Dendritic cell treated with granulocyte-macrophage colony-stimulating factor and Interleukin-4, amounts not matched to agents 40 ng/mL and 50 ng/mL, for 4 days (primary cell): ENCODE results near the gene TMEM231.
"Not testable (repeated sequence)": the region's sequence is repeated elsewhere in the genome, so short reads cannot be mapped to it uniquely, and the experiment has no call there.

Experiments used
- H3K27ac Mint-ChIP-seq: one replicate; pipeline ENCODE4 v1.8.0; 2022; ENCODE audit warnings: mild to moderate bottlenecking, mixed read lengths
- H3K27me3 Mint-ChIP-seq: one replicate; pipeline ENCODE4 v1.8.0; 2022; ENCODE audit warnings: mild to moderate bottlenecking, mixed read lengths
- H3K36me3 Mint-ChIP-seq: one replicate; pipeline ENCODE4 v1.8.0; 2022; ENCODE audit warnings: low read depth, mixed read lengths
- H3K4me1 Mint-ChIP-seq: one replicate; pipeline ENCODE4 v1.8.0; 2022; ENCODE audit warnings: low read depth, mixed read lengths
- H3K4me3 Mint-ChIP-seq: one replicate; pipeline ENCODE4 v1.8.0; 2022; ENCODE audit warnings: mild to moderate bottlenecking, moderate library complexity, mixed read lengths
- H3K9me3 Mint-ChIP-seq: one replicate; pipeline ENCODE4 v1.8.0; 2022; ENCODE audit warnings: mixed read lengths
- intact Hi-C: fragments of 100-400 bp; cut with micrococcal nuclease; formaldehyde crosslinking; loops from one replicate; pipeline ENCODE4 v1.15.0; 2022

The TMEM231 gene

GRCh38 chr16:75555707-75556430 is at the start of gene TMEM231:
Gene TMEM231, minus strand, starts transcription at chr16:75556252. Its CDS starts 43 bp downstream, at chr16:75556209.
- Mint-ChIP-seq H3K27me3 (peaks cover 32% of the 10 kb centered on the region), H3K9me3 (no peaks in the 10 kb centered on the region), H3K27ac (peak within 1 kb of the TSS; percentile 67), H3K4me3 (peak within 1 kb of the TSS; percentile 82), H3K4me1 (peaks cover 16% of the 10 kb centered on the region), H3K36me3 (no peaks in the 10 kb centered on the region)
- intact Hi-C loops: loop anchor here (1.0 to 10.0 kb wide), 2 partner anchors 10 to 121 kb away; partner anchors contain the start of genes CFDP1 and GABARAPL2

- intact Hi-C loops: no loop called here
- peaks cover 13% of the 10 kb centered on the region for H3K9me3 Mint-ChIP-seq
Measured at GRCh38 chr16:75603241-75603640, 47.2 kb upstream of the TMEM231 start.

GRCh38 chr16:75599452-75600277 is 43.6 kb upstream of the TMEM231 start:
- Mint-ChIP-seq H3K4me1 (peaks cover 1% of the 10 kb centered on the region), H3K4me3 (no peak overlapping the region)

More at GRCh38 chr16:75603241-75603640, 47.2 kb upstream of the TMEM231 start:
- Mint-ChIP-seq H3K36me3 (peaks cover 90% of the 10 kb centered on the region), H3K27me3 (no peaks in the 10 kb centered on the region), H3K27ac (no peak overlapping the region), H3K4me3 (no peak overlapping the region), H3K4me1 (no peaks in the 10 kb centered on the region)

GRCh38 chr16:75593825-75594820 is 38.1 kb upstream of the TMEM231 start:
- Mint-ChIP-seq H3K27me3 (no peaks in the 10 kb centered on the region), H3K4me3 (no peak overlapping the region), H3K9me3 (no peaks in the 10 kb centered on the region), H3K36me3 (peaks cover 61% of the 10 kb centered on the region), H3K27ac (no peak overlapping the region), H3K4me1 (peaks cover 5% of the 10 kb centered on the region)
- intact Hi-C loops: no loop called here

More at GRCh38 chr16:75599452-75600277, 43.6 kb upstream of the TMEM231 start:
- Mint-ChIP-seq H3K36me3 (peaks cover 86% of the 10 kb centered on the region), H3K9me3 (peaks cover 13% of the 10 kb centered on the region), H3K27me3 (no peaks in the 10 kb centered on the region), H3K27ac (no peak overlapping the region)
- intact Hi-C loops: no loop called here

GRCh38 chr16:75593308-75593707 is 37.3 kb upstream of the TMEM231 start:
- H3K9me3 Mint-ChIP-seq: no peaks in the 10 kb centered on the region
- H3K4me3 Mint-ChIP-seq: no peak overlapping the region
- H3K27ac Mint-ChIP-seq: no peak overlapping the region
- peaks cover 5% of the 10 kb centered on the region for H3K4me1 Mint-ChIP-seq
- intact Hi-C loops: no loop called here
- H3K27me3 Mint-ChIP-seq: no peaks in the 10 kb centered on the region
- H3K36me3 Mint-ChIP-seq: peaks cover 66% of the 10 kb centered on the region

GRCh38 chr16:75591927-75592326 is 35.9 kb upstream of the TMEM231 start:
- H3K27me3 Mint-ChIP-seq, H3K9me3 Mint-ChIP-seq, H3K4me1 Mint-ChIP-seq, H3K4me3 Mint-ChIP-seq, H3K27ac Mint-ChIP-seq, intact Hi-C loops: not testable (repeated sequence)
- H3K36me3 Mint-ChIP-seq: peaks cover 54% of the 10 kb centered on the region

GRCh38 chr16:75590920-75591843 is 35.1 kb upstream of the TMEM231 start:
- peaks cover 53% of the 10 kb centered on the region for H3K36me3 Mint-ChIP-seq
- no peaks in the 10 kb centered on the region for H3K27me3 Mint-ChIP-seq
- H3K4me1 Mint-ChIP-seq: peaks cover 5% of the 10 kb centered on the region
- H3K9me3 Mint-ChIP-seq: no peaks in the 10 kb centered on the region
- peak overlapping the region; percentile 37 for H3K27ac Mint-ChIP-seq
- H3K4me3 Mint-ChIP-seq: no peak overlapping the region
- intact Hi-C loops: no loop called here

GRCh38 chr16:75589306-75589705 is 33.3 kb upstream of the TMEM231 start:
- no peak overlapping the region for H3K27ac Mint-ChIP-seq
- peaks cover 54% of the 10 kb centered on the region for H3K36me3 Mint-ChIP-seq
- H3K4me1 Mint-ChIP-seq: peaks cover 8% of the 10 kb centered on the region
- no peaks in the 10 kb centered on the region for H3K27me3 Mint-ChIP-seq
- intact Hi-C loops: no loop called here
- H3K9me3 Mint-ChIP-seq: no peaks in the 10 kb centered on the region
- H3K4me3 Mint-ChIP-seq: no peak overlapping the region

GRCh38 chr16:75588716-75589115 is 32.7 kb upstream of the TMEM231 start:
- Mint-ChIP-seq H3K4me1 (peaks cover 13% of the 10 kb centered on the region), H3K27ac (no peak overlapping the region), H3K9me3 (no peaks in the 10 kb centered on the region), H3K36me3 (peaks cover 48% of the 10 kb centered on the region), H3K27me3 (no peaks in the 10 kb centered on the region), H3K4me3 (no peak overlapping the region)
- intact Hi-C loops: no loop called here

- no peaks in the 10 kb centered on the region for H3K27me3 Mint-ChIP-seq
- H3K27ac Mint-ChIP-seq: no peak overlapping the region
- H3K36me3 Mint-ChIP-seq: peaks cover 49% of the 10 kb centered on the region
- H3K4me1 Mint-ChIP-seq: peaks cover 13% of the 10 kb centered on the region
- H3K4me3 Mint-ChIP-seq: no peak overlapping the region
- intact Hi-C loops: no loop called here
- H3K9me3 Mint-ChIP-seq: no peaks in the 10 kb centered on the region
Measured at GRCh38 chr16:75584108-75584507, 28.1 kb upstream of the TMEM231 start.

- H3K4me1 Mint-ChIP-seq: peaks cover 10% of the 10 kb centered on the region
- H3K36me3 Mint-ChIP-seq: peaks cover 66% of the 10 kb centered on the region
- H3K4me3 Mint-ChIP-seq: no peak overlapping the region
- H3K27ac Mint-ChIP-seq: no peak overlapping the region
- H3K9me3 Mint-ChIP-seq: no peaks in the 10 kb centered on the region
- H3K27me3 Mint-ChIP-seq: no peaks in the 10 kb centered on the region
- intact Hi-C loops: no loop called here
Measured at GRCh38 chr16:75579281-75579834, 23.3 kb upstream of the TMEM231 start.

GRCh38 chr16:75578725-75579124 is 22.7 kb upstream of the TMEM231 start:
- Mint-ChIP-seq H3K4me1 (peaks cover 4% of the 10 kb centered on the region), H3K27ac (no peak overlapping the region), H3K4me3 (no peak overlapping the region), H3K36me3 (peaks cover 73% of the 10 kb centered on the region), H3K27me3 (no peaks in the 10 kb centered on the region), H3K9me3 (no peaks in the 10 kb centered on the region)
- intact Hi-C loops: no loop called here
